DMS 273 treated with DMSO at 0.1 percent for 48 hours (cell line): Measurements from ENCODE around the gene KLK2.

Experiments used
- DNase-seq: peaks from one replicate; lab custom pipeline; 2025; lab: John Stamatoyannopoulos, UW

The KLK2 gene

DNA sequence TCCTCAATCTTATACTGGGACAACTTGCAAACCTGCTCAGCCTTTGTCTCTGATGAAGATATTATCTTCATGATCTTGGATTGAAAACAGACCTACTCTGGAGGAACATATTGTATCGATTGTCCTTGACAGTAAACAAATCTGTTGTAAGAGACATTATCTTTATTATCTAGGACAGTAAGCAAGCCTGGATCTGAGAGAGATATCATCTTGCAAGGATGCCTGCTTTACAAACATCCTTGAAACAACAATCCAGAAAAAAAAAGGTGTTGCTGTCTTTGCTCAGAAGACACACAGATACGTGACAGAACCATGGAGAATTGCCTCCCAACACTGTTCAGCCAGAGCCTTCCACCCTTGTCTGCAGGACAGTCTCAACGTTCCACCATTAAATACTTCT lies 22.5 kb upstream of the KLK2 start:
- DNase-seq: no peak

DNA sequence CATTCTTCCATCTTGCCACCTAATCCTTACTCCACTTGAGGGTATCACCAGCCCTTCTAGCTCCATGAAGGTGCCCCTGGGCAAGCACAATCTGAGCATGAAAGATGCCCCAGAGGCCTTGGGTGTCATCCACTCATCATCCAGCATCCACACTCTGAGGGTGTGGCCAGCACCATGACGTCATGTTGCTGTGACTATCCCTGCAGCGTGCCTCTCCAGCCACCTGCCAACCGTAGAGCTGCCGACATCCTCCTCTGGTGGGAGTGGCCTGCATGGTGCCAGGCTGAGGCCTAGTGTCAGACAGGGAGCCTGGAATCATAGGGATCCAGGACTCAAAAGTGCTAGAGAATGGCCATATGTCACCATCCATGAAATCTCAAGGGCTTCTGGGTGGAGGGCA lies 21.6 kb upstream of the KLK2 start:
- no peak for DNase-seq

DNA sequence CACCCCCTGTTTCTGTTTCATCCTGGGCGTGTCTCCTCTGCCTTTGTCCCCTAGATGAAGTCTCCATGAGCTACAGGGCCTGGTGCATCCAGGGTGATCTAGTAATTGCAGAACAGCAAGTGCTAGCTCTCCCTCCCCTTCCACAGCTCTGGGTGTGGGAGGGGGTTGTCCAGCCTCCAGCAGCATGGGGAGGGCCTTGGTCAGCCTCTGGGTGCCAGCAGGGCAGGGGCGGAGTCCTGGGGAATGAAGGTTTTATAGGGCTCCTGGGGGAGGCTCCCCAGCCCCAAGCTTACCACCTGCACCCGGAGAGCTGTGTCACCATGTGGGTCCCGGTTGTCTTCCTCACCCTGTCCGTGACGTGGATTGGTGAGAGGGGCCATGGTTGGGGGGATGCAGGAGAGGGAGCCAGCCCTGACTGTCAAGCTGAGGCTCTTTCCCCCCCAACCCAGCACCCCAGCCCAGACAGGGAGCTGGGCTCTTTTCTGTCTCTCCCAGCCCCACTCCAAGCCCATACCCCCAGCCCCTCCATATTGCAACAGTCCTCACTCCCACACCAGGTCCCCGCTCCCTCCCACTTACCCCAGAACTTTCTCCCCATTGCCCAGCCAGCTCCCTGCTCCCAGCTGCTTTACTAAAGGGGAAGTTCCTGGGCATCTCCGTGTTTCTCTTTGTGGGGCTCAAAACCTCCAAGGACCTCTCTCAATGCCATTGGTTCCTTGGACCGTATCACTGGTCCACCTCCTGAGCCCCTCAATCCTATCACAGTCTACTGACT lies 18.4 kb upstream of the KLK2 start, which contains the start of gene KLK3:
Gene KLK3 (plus strand): TSS at position 280 of the 775 bp plus-strand sequence. CDS start 41 bp downstream, at position 321.
- no peak for DNase-seq

DNA sequence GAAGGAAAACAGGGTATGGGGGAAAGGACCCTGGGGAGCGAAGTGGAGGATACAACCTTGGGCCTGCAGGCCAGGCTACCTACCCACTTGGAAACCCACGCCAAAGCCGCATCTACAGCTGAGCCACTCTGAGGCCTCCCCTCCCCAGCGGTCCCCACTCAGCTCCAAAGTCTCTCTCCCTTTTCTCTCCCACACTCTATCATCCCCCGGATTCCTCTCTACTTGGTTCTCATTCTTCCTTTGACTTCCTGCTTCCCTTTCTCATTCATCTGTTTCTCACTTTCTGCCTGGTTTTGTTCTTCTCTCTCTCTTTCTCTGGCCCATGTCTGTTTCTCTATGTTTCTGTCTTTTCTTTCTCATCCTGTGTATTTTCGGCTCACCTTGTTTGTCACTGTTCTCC lies 15.9 kb upstream of the KLK2 start:
- DNase-seq: no peak

DNA sequence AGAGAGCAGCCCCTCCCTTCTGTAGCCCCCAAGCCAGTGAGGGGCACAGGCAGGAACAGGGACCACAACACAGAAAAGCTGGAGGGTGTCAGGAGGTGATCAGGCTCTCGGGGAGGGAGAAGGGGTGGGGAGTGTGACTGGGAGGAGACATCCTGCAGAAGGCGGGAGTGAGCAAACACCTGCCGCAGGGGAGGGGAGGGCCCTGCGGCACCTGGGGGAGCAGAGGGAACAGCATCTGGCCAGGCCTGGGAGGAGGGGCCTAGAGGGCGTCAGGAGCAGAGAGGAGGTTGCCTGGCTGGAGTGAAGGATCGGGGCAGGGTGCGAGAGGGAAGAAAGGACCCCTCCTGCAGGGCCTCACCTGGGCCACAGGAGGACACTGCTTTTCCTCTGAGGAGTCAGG lies 14.4 kb upstream of the KLK2 start:
- no peak for DNase-seq

DNA sequence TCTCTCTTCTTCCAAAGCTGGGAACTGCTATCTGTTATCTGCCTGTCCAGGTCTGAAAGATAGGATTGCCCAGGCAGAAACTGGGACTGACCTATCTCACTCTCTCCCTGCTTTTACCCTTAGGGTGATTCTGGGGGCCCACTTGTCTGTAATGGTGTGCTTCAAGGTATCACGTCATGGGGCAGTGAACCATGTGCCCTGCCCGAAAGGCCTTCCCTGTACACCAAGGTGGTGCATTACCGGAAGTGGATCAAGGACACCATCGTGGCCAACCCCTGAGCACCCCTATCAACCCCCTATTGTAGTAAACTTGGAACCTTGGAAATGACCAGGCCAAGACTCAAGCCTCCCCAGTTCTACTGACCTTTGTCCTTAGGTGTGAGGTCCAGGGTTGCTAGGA lies 13.4 kb upstream of the KLK2 start:
- no peak for DNase-seq

DNA sequence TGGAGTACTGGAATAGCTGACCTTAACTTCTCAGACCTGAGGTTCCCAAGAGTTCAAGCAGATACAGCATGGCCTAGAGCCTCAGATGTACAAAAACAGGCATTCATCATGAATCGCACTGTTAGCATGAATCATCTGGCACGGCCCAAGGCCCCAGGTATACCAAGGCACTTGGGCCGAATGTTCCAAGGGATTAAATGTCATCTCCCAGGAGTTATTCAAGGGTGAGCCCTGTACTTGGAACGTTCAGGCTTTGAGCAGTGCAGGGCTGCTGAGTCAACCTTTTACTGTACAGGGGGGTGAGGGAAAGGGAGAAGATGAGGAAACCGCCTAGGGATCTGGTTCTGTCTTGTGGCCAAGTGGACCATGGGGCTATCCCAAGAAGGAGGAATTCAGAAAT lies 12.2 kb upstream of the KLK2 start:
- no peak for DNase-seq

DNA sequence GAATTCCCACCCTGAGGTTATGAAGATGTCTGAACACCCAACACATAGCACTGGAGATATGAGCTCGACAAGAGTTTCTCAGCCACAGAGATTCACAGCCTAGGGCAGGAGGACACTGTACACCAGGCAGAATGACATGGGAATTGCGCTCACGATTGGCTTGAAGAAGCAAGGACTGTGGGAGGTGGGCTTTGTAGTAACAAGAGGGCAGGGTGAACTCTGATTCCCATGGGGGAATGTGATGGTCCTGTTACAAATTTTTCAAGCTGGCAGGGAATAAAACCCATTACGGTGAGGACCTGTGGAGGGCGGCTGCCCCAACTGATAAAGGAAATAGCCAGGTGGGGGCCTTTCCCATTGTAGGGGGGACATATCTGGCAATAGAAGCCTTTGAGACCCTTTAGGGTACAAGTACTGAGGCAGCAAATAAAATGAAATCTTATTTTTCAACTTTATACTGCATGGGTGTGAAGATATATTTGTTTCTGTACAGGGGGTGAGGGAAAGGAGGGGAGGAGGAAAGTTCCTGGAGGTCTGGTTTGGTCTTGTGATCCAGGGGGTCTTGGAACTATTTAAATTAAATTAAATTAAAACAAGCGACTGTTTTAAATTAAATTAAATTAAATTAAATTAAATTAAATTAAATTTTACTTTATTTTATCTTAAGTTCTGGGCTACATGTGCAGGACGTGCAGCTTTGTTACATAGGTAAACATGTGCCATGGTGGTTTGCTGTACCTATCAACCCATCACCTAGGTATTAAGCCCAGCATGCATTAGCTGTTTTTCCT lies 11.5 kb upstream of the KLK2 start:
- DNase-seq: no peak

DNA sequence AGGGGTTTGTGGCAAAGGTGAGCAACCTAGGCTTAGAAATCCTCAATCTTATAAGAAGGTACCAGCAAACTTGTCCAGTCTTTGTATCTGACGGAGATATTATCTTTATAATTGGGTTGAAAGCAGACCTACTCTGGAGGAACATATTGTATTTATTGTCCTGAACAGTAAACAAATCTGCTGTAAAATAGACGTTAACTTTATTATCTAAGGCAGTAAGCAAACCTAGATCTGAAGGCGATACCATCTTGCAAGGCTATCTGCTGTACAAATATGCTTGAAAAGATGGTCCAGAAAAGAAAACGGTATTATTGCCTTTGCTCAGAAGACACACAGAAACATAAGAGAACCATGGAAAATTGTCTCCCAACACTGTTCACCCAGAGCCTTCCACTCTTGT lies 3.8 kb upstream of the KLK2 start:
- no peak for DNase-seq

DNA sequence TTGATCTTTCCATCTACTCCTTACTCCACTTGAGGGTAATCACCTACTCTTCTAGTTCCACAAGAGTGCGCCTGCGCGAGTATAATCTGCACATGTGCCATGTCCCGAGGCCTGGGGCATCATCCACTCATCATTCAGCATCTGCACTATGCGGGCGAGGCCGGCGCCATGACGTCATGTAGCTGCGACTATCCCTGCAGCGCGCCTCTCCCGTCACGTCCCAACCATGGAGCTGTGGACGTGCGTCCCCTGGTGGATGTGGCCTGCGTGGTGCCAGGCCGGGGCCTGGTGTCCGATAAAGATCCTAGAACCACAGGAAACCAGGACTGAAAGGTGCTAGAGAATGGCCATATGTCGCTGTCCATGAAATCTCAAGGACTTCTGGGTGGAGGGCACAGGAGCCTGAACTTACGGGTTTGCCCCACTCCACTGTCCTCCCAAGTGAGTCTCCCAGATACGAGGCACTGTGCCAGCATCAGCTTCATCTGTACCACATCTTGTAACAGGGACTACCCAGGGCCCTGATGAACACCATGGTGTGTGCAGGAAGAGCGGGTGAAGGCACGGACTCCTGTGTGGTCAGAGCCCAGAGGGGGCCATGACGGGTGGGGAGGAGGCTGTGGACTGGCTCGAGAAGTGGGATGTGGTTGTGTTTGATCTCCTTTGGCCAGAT lies 2.7 kb upstream of the KLK2 start:
- DNase-seq: no peak

DNA sequence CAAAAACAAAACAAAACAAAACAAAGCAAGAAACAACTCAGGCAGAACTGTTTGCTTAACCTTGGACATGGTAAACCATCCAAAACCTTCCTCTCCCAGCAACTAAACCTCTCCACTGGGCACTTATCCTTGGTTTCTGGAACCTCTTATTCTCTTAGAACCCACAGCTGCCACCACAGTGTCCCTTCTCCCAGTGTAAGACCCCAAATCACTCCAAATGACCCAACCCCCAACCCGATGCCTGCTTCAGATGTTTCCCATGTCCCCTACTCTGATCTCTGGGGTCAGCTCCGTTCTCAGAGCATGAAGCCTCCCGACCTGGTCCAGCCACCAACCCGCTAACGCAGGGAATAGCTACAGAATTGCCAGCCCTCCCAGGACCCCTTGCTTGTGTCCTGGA lies 972 bp downstream of the KLK2 start:
- DNase-seq: no peak

DNA sequence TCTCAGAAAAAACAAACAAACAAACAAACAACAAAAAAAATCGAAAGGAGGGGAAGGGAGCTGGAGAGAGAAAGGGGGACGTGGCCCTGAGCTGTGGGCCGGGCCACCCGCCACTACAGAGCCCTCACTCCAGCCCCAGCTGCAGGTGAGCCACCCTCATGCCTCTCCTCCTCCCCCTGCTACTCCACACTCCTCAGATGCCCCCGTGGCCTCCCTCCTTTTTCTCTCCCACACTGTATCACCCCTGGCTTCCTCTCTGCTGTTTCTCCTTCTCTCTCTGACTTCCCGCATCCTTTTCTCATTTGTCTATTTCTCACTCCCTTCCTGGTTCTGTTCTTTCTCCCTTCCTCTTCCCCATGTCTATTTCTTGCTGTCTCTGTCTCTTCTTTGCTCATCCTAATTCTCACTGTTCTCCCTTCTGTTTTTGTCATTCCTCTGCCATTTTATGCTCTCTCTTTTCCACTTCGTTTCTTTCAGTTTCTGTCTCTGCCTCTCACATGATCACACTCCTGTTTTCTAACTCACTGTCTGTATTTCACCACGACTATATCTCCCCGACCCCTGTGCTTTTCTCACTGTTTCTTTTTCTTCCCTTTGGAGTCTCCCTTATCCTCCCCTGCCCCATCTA lies 2.7 kb downstream of the KLK2 start:
- DNase-seq: no peak

DNA sequence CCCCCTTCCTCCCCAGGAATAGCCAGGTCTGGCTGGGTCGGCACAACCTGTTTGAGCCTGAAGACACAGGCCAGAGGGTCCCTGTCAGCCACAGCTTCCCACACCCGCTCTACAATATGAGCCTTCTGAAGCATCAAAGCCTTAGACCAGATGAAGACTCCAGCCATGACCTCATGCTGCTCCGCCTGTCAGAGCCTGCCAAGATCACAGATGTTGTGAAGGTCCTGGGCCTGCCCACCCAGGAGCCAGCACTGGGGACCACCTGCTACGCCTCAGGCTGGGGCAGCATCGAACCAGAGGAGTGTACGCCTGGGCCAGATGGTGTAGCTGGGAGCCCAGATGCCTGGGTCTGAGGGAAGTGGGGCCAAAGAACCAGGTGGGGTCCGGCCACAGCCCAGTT lies 3.2 kb downstream of the KLK2 start:
- peak; percentile 66 for DNase-seq

DNA sequence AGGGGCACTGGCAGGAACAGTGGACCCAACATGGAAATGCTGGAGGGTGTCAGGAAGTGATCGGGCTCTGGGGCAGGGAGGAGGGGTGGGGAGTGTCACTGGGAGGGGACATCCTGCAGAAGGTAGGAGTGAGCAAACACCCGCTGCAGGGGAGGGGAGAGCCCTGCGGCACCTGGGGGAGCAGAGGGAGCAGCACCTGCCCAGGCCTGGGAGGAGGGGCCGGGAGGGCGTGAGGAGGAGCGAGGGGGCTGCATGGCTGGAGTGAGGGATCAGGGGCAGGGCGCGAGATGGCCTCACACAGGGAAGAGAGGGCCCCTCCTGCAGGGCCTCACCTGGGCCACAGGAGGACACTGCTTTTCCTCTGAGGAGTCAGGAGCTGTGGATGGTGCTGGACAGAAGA lies 4.1 kb downstream of the KLK2 start:
- DNase-seq: no peak

DNA sequence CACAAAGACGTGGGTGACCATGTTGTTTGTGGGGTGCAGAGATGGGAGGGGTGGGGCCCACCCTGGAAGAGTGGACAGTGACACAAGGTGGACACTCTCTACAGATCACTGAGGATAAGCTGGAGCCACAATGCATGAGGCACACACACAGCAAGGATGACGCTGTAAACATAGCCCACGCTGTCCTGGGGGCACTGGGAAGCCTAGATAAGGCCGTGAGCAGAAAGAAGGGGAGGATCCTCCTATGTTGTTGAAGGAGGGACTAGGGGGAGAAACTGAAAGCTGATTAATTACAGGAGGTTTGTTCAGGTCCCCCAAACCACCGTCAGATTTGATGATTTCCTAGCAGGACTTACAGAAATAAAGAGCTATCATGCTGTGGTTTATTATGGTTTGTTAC lies 5.6 kb downstream of the KLK2 start:
- no peak for DNase-seq

DNA sequence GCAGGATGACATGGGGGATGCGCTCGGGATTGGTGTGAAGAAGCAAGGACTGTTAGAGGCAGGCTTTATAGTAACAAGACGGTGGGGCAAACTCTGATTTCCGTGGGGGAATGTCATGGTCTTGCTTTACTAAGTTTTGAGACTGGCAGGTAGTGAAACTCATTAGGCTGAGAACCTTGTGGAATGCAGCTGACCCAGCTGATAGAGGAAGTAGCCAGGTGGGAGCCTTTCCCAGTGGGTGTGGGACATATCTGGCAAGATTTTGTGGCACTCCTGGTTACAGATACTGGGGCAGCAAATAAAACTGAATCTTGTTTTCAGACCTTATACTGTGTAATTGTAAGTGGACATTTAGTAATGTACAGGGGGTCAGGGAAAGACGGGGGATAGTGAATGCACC lies 7.0 kb downstream of the KLK2 start:
- no peak for DNase-seq

DNA sequence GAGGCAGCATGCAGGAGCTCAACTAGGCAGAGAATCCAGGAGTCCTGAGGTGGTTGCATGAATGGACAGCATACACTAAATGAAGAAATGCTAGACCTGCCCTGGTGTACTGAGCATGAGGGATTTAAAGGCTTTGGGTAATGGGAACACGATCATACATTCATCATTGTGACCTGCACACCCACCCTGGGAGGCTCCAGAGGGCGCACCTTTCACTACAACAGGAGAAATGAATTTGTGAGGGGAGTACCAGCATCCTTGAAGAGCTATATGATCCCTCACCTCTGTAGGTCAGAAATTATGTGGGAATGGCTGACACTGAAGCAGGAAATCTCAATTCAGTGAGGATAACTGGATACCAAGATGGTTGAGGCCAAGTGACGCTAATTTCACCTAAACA lies 8.9 kb downstream of the KLK2 start:
- no peak for DNase-seq

DNA sequence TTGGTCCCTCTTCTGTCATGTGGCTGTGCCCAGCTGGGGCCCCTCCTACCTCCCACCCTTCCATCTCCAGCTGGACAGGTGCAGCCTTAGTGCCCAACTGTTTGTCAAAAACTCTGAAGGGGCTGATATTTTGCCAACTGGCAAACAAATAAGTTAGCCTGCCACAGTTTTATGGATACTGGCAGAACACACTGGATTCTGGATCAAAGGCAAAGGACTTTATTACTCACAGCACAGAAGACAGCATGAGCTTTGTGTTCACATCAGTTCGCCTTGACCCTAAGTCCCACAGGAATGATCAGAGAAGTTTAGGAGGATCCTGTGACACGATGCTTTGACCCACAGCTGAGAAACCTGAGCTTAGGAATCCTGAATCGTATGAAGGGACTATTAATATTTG lies 16.4 kb downstream of the KLK2 start:
- DNase-seq: no peak

DNA sequence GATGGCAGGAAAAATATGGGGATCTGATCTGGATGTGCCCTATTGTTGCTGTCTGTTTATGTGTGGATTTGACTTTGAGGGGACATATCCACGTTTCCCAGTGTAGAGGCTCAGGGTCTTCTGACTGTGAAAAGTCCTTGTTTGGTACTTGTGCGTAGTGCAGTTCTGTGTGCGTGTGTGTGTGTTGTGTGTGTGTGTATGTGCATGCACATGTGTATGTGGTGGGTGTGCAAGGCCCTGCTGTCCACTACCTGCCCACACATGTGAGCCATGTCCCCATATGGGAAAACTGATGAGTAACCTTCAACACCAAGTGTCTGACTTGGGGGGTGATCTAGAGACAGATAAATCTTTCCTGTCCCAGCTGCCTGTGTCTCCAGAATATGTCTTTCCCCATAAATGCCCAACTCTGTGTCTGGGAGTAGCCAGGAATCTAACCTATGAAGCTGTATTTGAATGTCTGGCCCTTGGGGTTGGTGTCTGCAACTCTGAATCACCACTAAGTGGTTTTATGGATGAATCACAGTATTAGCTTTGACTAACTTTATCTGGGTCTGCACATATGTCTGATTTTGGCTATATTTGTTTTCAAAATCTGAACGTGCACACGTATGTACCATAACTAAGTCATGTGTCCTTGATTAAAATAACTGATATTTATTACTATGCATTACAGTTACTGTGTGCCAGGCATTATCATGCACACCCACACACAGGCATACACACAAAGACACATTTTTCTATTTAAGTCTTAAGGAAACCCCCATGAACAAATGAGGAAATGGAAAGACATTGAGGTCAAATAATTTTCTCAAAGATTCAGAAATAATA lies 17.4 kb downstream of the KLK2 start:
- no peak for DNase-seq

DNA sequence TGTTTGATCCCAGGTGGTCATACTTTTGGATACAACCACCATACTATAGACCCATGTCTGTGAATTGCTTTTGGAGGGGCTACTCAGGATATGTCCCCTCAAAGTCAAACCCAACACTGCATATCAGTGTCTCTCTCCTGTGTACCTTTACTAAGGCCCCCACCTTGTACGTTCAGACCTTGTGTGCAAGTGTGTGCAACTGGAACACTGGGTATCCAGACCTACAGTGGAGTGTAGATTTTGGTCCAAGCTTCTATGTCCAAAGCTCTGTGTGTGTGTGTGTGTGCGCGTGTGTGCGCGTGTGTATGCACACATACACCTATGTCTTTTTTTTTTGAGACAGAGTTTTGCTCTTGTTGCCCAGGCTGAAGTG lies 18.0 kb downstream of the KLK2 start:
- no peak for DNase-seq

DNA sequence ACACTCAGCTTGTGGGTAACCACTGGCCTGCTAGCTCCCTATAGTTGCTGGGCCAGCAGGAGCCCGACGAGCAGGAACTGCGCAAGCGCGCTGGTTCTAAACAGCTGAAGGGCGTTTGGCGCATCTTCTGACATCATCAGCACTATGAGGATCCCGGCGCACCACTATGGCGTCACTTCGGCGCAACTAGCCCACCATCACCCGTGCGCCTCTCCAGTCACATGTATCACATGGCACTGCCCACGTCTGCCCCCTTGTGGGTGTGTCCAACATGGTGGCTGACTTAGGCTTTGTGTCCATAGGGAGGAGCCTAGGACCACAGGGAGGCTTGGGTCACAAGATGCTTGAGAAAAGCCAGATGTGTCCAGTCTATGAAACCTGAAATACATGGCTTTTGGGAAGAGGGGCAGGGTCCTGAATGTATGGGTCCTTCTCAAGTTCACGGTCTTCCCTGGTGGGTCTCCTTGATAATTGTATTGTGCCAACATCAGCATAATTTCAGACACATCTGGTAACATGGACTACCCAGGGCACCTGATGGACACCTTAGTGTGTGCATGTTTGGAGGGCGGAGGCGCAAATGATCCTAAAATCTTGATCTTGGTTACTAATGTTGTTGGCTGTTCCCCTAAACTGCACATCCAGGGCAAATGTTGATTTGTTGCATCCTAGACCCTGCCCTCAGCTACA lies 20.0 kb downstream of the KLK2 start:
- no peak for DNase-seq
